ENCODE results near the gene MTCH2. TPM values are rescaled to one million over a fixed set of nuclear protein-coding genes. Genes with fewer than 3 reads are reported as not detected.

MTCH2 gene
- total RNA-seq, 4 donors from 2014 or later, result 24.8 to 65.6 (median 49.5) TPM

DNA sequence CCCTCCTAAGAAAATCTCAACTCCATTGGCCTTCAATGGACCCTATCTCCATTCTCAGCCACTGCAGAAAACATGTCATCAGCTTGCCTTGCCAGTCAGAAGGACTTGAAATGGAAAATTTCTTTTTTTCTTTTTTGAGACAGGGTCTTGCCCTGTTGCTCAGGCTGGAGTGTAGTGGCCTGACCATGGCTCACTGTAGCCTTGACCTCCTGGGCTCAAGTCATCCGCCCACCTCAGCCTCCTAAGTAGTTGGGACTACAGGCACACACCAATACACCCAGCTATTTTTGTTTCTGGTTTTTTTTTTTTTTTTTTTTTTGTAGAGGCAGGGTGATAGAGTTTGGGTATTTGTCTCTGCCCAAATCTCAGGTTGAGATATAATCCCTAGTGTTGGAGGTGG is 43.8 kb upstream of the MTCH2 start:
- Histone ChIP-seq H3K4me1 (no peaks in the 10 kb centered on the region), H3K27ac (no peak overlapping the region), H3K4me3 (no peak overlapping the region), H3K36me3 (no peaks in the 10 kb centered on the region), H3K9me3 (no peaks in the 10 kb centered on the region), H3K27me3 (no peaks in the 10 kb centered on the region)
- DNase-seq, result no peak
- intact Hi-C loops (cut with DNase I; ENCODE audit: low total_unique reads), result no loop called here
- TF ChIP-seq, protein P1, sequence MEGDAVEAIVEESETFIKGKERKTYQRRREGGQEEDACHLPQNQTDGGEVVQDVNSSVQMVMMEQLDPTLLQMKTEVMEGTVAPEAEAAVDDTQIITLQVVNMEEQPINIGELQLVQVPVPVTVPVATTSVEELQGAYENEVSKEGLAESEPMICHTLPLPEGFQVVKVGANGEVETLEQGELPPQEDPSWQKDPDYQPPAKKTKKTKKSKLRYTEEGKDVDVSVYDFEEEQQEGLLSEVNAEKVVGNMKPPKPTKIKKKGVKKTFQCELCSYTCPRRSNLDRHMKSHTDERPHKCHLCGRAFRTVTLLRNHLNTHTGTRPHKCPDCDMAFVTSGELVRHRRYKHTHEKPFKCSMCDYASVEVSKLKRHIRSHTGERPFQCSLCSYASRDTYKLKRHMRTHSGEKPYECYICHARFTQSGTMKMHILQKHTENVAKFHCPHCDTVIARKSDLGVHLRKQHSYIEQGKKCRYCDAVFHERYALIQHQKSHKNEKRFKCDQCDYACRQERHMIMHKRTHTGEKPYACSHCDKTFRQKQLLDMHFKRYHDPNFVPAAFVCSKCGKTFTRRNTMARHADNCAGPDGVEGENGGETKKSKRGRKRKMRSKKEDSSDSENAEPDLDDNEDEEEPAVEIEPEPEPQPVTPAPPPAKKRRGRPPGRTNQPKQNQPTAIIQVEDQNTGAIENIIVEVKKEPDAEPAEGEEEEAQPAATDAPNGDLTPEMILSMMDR (IDR thresholded peaks at IDR 0.05), result no peak
- no peak for TF ChIP-seq POLR2A (IDR thresholded peaks at IDR 0.05)

DNA sequence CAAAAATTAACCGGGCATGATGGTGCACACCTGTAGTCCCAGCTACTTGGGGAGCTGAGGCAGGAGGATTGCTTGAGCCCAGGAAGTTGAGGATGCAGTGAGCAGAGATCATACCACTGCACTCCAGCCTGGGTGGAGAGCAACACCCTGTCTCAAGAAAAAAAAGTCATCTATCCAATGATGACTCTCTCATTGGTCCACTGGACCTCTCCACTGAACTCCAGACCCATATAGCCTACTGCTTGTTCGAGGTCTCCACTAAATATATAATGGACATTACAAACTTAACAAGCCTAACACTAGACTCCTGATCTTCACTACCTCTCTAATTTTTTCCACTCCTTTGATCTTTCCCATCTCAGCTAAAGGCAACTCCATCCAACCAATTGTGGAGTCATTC is 33.5 kb upstream of the MTCH2 start:
- H3K4me1 ChIP-seq, result no peaks in the 10 kb centered on the region
- intact Hi-C loops (cut with DNase I; ENCODE audit: low total_unique reads), result no loop called here
- no peak overlapping the region for H3K4me3 ChIP-seq
- TF ChIP-seq, protein P1 (IDR thresholded peaks at IDR 0.05), result no peak
- no peak for TF ChIP-seq POLR2A (IDR thresholded peaks at IDR 0.05)
- DNase-seq, result no peak
- H3K9me3 ChIP-seq, result no peaks in the 10 kb centered on the region
- no peaks in the 10 kb centered on the region for H3K36me3 ChIP-seq
- no peak overlapping the region for H3K27ac ChIP-seq
- H3K27me3 ChIP-seq, result no peaks in the 10 kb centered on the region

DNA sequence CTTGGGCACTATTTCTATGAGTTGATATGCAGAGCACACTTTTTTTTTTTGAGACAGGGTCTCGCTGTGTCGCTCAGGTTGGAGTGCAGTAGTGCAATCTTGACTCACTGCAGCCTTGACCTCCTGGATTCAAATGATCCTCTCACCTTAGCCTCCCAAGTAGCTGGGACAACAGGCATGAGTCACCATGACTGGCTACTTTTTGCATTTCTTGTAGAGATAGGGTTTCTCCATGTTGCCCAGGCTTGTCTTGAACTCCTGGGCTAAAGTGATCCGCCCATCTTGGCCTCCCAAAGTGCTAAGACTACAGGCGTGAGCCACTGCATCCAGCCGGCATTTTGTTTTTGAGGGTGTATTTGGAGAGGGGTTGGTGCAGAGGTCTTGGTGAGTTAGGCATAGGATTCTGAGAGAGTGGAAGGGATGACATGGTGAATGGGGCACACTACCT is 29.9 kb upstream of the MTCH2 start:
- Histone ChIP-seq H3K36me3 (no peaks in the 10 kb centered on the region), H3K4me3 (no peak overlapping the region), H3K9me3 (no peaks in the 10 kb centered on the region), H3K4me1 (no peaks in the 10 kb centered on the region), H3K27ac (no peak overlapping the region), H3K27me3 (no peaks in the 10 kb centered on the region)
- no peak for DNase-seq
- TF ChIP-seq, protein P1 (IDR thresholded peaks at IDR 0.05), result no peak
- TF ChIP-seq POLR2A (IDR thresholded peaks at IDR 0.05), result no peak
- intact Hi-C loops (cut with DNase I; ENCODE audit: low total_unique reads), result no loop called here

DNA sequence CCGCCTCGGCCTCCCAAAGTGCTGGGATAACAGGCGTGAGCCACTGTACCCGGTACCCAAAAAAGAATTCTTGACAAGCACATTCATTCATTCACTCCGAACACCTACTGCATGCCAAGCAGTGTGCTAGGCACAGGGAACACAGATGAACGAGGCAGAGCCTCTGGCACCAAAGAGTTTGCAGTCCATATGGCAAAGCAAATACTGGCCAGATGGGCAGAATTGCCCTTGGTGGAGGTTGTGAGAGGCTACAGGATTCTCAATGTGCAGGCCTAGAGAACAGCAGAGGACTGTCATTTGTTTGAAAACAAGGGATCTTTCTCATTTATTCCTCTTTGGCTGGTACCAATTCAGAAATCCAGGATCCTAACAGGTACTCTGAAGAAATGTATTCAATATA is 27.5 kb upstream of the MTCH2 start:
- Histone ChIP-seq H3K36me3 (no peaks in the 10 kb centered on the region), H3K4me3 (no peak overlapping the region), H3K9me3 (no peaks in the 10 kb centered on the region), H3K4me1 (no peaks in the 10 kb centered on the region), H3K27ac (no peak overlapping the region), H3K27me3 (no peaks in the 10 kb centered on the region)
- no peak for TF ChIP-seq POLR2A (IDR thresholded peaks at IDR 0.05)
- TF ChIP-seq, protein P1 (IDR thresholded peaks at IDR 0.05), result no peak
- no peak for DNase-seq
- intact Hi-C loops (cut with DNase I; ENCODE audit: low total_unique reads), result no loop called here

DNA sequence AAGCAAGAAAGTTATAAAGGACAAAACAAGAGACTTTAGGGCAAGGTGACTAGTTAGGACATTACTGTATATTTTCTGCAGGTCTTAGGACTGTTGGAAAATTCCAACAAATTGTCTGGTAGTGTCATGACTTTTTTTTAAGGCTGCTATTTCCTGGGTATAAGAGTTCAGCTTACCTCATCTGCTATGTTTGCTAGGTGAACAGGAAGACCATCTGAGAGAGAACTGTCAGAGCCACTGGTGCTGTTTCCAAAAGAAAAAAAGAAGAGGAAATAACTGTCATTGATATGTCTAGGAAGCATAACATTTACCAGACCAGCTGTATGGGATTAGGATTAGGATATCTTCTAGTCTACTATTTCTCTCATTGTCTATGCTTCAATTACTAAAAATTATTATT is 26.3 kb upstream of the MTCH2 start:
- DNase-seq, result no peak
- Histone ChIP-seq H3K4me3 (no peak overlapping the region), H3K4me1 (no peaks in the 10 kb centered on the region), H3K36me3 (no peaks in the 10 kb centered on the region), H3K27ac (no peak overlapping the region), H3K27me3 (no peaks in the 10 kb centered on the region), H3K9me3 (no peaks in the 10 kb centered on the region)
- intact Hi-C loops (cut with DNase I; ENCODE audit: low total_unique reads), result no loop called here
- TF ChIP-seq POLR2A (IDR thresholded peaks at IDR 0.05), result no peak
- TF ChIP-seq, protein P1 (IDR thresholded peaks at IDR 0.05), result no peak

All from uterus (tissue), 4 donors.